ENCODE measurements around the gene RAB30. TPM values are rescaled to one million over a fixed set of nuclear protein-coding genes. Genes with fewer than 3 reads are reported as not detected.

The RAB30 gene
- polyA plus RNA-seq, 3 donors from 2014 or later: 2.2 to 6.5 (median 6.0) TPM

Other genes with a start within 250 kb of the RAB30 start
- 100 to 1,000 TPM in 1 of 3 donors, 10 to 100 TPM in 2; 65.1 to 104 (median 80.0) TPM for gene PRCP, start 171.5 kb downstream of the RAB30 start, polyA plus RNA-seq
- 1 to 10 TPM in 2 of 3 donors, not detected in 1; 1.4 to 2.4 TPM for gene DDIAS, start 170.2 kb downstream of the RAB30 start, polyA plus RNA-seq
- 10 to 100 TPM; 10.2 to 36.5 (median 11.4) TPM for gene PCF11, start 85.2 kb upstream of the RAB30 start, polyA plus RNA-seq
- gene ANKRD42, start 121.8 kb upstream of the RAB30 start, polyA plus RNA-seq: 1 to 10 TPM; 3.1 to 5.0 (median 4.2) TPM
- gene CCDC90B, start 214.5 kb upstream of the RAB30 start, polyA plus RNA-seq: 10 to 100 TPM; 42.2 to 64.4 (median 50.5) TPM

Data from immature natural killer cell (primary cell).